HG03439 (cell line): ENCODE results near the gene GRHL1.

Experiments
- ATAC-seq: cut with Tn5 transposase; IDR thresholded peaks from one replicate; pipeline ENCODE4 v1.9.1; 2021; ENCODE audit warnings: mild to moderate bottlenecking, moderate library complexity; ENCODE audit not compliant: unreplicated experiment

GRHL1 gene

GRCh38 chr2:10036095-10036884 is 84.8 kb downstream of the GRHL1 start:
- no peak for ATAC-seq

GRCh38 chr2:10038123-10038522 is 86.6 kb downstream of the GRHL1 start:
- no peak for ATAC-seq

- no peak for ATAC-seq
These were observed 87.2 kb downstream of the GRHL1 start for GRCh38 chr2:10038716-10039115.

GRCh38 chr2:10039658-10040410 is 88.3 kb downstream of the GRHL1 start:
- no peak for ATAC-seq

DNA sequence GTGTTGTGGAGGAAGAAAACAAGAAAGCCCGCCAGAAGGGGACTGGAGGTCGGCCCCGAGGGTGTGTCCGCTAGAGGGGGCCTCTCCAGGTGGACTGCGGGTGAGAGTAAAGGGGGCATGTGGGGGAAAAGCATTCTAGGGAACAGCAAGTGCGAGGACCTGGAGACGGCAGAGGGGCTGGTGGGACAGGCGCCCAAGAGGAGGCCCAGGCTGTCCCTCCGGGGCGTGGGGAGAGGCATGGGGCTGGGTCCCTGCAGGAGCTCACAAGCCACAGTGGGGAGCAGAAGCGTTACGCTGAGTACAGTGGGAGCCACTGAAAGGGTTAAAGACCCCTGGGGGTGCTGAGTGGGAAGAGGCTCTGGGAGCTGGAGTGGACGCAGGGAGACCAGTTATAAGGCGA is 90.2 kb downstream of the GRHL1 start:
- no peak for ATAC-seq

DNA sequence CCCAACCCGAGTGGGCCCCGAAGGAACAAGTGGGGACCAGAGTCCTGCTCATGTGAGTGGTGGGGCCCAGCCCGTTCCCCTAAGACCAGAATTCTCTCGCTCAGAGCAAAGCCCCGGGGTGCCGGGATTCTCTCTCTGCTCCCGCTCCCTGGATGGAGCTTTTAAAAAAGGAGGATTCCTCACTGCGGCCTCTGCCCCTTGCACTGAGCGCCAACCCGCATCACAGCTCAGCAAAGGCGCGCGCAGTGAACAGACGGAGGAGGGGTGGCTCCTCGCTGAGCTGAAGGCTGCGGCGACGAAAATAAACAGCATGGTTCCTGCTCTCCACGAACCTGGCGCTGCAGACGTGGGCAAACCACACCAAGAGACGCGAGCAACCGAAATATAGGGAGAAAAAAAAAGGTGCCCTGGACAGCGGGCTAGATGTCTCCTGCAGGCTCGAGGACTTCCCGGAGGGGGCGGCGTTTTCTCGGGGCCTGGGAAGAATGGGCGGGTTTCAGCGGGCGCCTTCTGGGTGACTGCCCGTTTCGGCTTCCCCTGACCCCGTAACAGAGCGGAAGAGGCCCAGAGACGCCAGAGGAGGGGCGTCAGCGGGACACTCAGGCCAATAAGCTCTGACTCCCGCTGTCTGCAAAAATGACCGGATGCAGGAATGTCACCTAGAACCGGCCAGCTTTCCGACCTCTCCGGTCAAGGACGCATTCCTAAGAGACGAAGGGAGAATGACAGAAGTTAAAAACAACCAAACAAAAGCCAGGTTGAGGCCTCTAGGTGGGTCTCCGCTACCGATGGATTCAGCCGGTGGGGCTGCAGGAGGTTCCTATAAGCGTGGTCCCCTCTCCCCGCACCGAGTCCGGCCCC is 91.0 kb downstream of the GRHL1 start:
- no peak for ATAC-seq

DNA sequence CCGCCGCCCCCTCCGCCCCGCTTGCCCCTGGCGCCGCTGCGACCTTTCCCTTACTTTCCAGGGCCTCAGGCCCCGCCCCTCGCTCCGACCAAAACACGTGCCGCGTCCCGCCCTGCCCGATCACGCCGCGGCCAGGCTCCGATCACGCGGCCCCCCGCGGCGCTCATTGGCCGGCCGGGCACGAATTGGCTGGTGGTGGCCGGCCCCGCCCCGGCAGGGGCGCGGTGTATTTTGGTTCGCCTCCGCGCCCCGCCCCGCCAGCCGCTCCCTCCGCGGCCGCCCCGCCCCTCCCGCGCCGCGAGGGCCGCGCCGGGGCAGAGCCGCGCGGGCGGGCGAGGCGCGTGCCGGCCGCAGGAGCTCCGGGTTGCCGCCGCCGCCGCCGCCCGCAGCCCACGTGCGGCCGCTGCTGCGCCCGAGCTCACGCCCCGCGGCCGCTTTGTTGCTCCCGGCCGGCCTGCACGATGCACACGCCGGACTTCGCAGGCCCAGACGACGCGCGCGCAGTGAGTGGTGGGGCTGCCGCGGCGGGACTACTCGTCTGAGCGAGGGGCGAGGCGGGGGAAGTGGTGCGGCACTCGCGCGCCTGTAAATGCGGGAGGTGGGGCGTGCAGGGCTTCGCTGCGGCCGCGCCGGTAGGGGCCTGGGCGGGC is 91.9 kb downstream of the GRHL1 start, which contains the start of gene KLF11:
Gene KLF11 (plus strand): TSS at position 295 of the 650 bp plus-strand sequence. CDS start 167 bp downstream, at position 462.
- ATAC-seq, result peak; percentile 54

- ATAC-seq, result peak; percentile 49
These were observed 92.6 kb downstream of the GRHL1 start for GRCh38 chr2:10043906-10044601.

GRCh38 chr2:10045561-10046355 is 94.3 kb downstream of the GRHL1 start:
- no peak for ATAC-seq

DNA sequence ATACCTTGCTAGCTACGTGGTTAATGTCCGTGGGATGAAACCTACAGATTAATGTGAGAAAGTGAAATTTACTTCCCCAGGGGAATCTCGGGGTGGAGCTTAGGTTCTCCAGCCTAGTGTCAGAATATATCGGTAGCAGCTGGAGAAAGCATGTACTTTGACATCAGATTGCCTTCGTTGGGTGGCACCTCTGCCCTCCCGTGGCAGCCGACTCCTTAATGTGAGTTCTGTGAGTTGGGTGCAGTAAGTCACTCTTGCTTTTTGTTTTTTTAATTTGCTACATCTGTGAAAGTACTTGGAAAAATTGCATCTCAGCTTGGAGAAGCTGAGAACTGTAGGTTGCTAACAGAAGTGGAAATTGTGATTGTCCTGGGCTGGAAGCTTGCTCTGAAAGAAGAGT is 95.4 kb downstream of the GRHL1 start:
- no peak for ATAC-seq

DNA sequence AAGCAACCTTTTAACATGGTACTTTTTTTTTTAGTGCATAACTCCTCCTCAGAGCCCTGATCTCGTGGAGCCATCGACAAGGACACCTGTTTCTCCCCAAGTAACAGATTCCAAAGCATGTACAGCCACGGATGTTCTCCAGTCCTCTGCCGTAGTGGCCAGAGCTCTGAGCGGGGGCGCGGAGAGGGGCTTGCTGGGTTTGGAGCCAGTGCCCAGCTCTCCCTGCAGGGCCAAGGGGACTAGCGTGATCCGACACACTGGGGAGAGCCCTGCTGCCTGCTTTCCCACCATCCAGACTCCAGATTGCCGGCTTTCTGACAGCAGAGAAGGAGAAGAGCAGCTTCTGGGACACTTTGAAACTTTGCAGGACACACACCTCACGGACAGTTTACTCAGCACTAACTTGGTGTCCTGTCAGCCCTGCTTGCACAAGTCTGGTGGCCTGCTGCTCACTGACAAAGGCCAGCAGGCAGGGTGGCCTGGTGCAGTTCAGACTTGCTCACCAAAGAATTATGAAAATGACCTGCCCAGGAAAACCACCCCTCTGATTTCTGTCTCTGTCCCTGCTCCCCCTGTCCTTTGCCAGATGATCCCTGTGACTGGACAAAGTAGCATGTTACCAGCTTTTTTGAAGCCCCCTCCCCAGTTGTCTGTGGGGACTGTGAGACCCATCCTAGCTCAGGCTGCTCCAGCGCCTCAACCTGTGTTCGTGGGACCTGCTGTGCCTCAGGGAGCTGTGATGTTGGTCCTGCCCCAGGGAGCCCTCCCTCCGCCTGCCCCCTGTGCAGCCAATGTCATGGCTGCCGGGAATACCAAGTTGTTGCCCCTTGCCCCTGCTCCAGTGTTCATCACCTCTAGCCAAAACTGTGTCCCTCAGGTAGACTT is 96.4 kb downstream of the GRHL1 start:
- ATAC-seq, result no peak

DNA sequence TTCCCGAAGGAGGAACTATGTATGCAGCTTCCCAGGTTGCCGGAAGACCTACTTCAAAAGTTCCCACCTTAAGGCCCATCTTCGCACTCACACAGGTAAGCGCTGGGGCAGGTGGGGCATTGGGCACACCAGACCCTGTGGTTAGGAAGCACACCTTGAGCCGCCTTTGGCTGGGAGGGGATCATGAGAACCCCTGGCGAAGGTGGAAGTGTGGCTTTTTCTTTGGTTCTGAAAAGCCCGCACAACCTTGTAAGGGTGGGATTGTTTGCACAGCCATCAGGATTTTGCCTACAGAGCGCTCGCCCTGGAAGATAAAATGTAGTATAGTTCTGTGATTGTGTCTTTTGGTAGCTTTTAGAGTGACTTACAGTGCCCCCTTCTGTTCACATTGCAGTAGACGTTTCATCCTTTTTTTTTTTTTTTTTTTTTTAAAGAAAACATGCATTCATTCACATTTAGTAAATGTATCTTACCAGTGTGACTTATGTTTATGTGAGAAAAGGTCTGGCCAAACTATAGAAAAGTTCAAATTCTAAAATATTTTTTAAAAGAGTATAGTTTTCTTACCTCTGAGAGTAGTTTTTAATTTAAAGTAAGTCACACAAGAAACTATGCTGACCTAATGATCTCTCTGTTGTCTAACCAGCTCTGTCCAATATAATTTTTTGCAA is 97.1 kb downstream of the GRHL1 start:
- ATAC-seq, result no peak
